ENCODE results near the gene GLRX5. TPM values are rescaled to one million over a fixed set of nuclear protein-coding genes. Genes with fewer than 3 reads are reported as not detected.
"Not testable (repeated sequence)": the region's sequence is repeated elsewhere in the genome, so short reads cannot be mapped to it uniquely, and the experiment has no call there.

GLRX5 gene
- total RNA-seq, 1 donor from 2014 or later: 99.9 TPM

GRCh38 chr14:95575840-95576473 lies 41.1 kb downstream of the GLRX5 start:
- Histone ChIP-seq H3K9ac (no peak overlapping the region), H4K20me1 (ENCODE audit: low read depth) (no peaks in the 10 kb centered on the region), H3K27me3 (no peaks in the 10 kb centered on the region), H2AFZ (replicated peaks) (peak overlapping the region; percentile 17), H3K4me2 (peak overlapping the region; percentile 34), H3K79me2 (ENCODE audit: low read depth) (no peaks in the 10 kb centered on the region), H3F3A (ENCODE audit: low read depth) (peaks cover 13% of the 10 kb centered on the region), H3K4me3 (no peak overlapping the region), H3K4me1 (peaks cover 12% of the 10 kb centered on the region), H3K36me3 (no peaks in the 10 kb centered on the region), H3K9me3 (ENCODE audit: low read depth) (no peaks in the 10 kb centered on the region), H3K27ac (peak overlapping the region; percentile 61)
- H3K36me3 Mint-ChIP-seq: no peaks in the 10 kb centered on the region
- peak; percentile 20 for DNase-seq (ENCODE audit: low spot score)
- H3K4me1 Mint-ChIP-seq: peaks cover 17% of the 10 kb centered on the region
- peak overlapping the region; percentile 92 for H3K27ac Mint-ChIP-seq
- H3K4me3 Mint-ChIP-seq: no peak overlapping the region
- H3K9me3 Mint-ChIP-seq: no peaks in the 10 kb centered on the region
- TF ChIP-seq EZH2phosphoT487 (IDR thresholded peaks at IDR 0.05): no peak
- TF ChIP-seq CTCF (IDR thresholded peaks at IDR 0.05): no peak
- peaks cover 2% of the 10 kb centered on the region for H3K27me3 Mint-ChIP-seq (ENCODE audit: insufficient read depth, low read depth)

DNA sequence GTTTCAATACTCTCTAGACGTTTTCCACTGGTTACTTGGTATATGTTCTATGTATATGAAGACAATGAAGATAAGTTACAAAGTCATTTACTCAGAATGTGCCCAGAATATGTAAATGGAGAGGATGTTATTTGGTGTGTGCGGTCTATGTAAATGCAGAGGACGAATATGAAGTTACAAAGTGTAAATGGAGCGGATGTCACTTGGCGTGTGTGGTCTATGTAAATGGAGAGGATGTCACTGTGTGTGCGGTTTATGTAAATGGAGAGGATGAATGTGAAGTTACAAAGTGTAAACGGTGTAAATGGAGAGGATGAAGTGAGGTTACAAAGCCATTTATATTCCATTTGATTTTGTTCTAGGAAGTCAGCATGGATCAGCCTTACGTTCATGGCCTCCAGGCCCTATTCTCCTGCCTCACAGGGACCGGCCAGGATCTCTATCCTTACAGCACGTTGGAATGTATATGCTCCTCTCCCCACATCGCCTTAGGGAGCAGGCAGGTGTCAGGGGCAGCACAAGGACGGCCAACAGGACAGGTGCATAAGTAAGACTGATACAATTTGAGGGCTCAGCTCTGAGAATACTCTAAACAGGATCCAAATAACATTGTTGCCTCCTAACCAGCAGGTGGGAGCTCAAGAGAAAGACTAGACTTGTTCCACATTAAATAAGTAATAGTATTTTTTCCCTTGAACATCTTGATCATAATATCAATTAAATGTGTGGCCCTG lies 42.4 kb downstream of the GLRX5 start:
- Mint-ChIP-seq H3K36me3 (no peaks in the 10 kb centered on the region), H3K9me3 (no peaks in the 10 kb centered on the region), H3K4me1 (peaks cover 17% of the 10 kb centered on the region), H3K4me3 (no peak overlapping the region), H3K27ac (no peak overlapping the region), H3K27me3 (ENCODE audit: insufficient read depth, low read depth) (peaks cover 2% of the 10 kb centered on the region)
- DNase-seq (ENCODE audit: low spot score): no peak
- no peaks in the 10 kb centered on the region for H3K79me2 ChIP-seq (ENCODE audit: low read depth)
- H2AFZ ChIP-seq (replicated peaks): no peak overlapping the region
- no peak for TF ChIP-seq CTCF (IDR thresholded peaks at IDR 0.05)
- no peak for TF ChIP-seq EZH2phosphoT487 (IDR thresholded peaks at IDR 0.05)
- no peak for TF ChIP-seq EZH2 (IDR thresholded peaks at IDR 0.05)
- H3K9ac ChIP-seq: no peak overlapping the region
- H3K27ac ChIP-seq: no peak overlapping the region
- H3K4me2 ChIP-seq: no peak overlapping the region
- no peak overlapping the region for H3K4me3 ChIP-seq
- H3F3A ChIP-seq (ENCODE audit: low read depth): peaks cover 13% of the 10 kb centered on the region
- peaks cover 12% of the 10 kb centered on the region for H3K4me1 ChIP-seq
- H3K36me3 ChIP-seq: no peaks in the 10 kb centered on the region
- no peaks in the 10 kb centered on the region for H4K20me1 ChIP-seq (ENCODE audit: low read depth)
- no peaks in the 10 kb centered on the region for H3K9me3 ChIP-seq (ENCODE audit: low read depth)
- H3K27me3 ChIP-seq: no peaks in the 10 kb centered on the region

DNA sequence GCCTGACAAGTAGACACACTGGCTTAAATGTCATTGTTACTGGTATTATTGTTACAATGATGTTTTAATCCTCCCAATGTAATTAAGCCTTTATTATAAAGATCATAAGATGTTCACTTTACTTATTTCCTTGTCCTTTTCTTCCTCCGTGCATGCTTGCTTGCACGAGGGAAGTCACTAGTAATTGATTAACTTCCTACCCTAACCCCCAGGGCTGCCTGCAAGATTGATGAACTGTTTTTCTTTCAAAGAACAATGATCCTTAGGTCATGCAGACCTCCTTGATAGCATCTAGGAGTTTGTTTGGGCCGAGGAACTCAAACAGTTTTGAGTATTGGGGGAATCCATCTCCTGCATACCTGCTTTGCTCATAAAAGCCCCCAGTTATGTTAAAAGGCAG lies 43.0 kb downstream of the GLRX5 start:
- no peak overlapping the region for H3K4me3 ChIP-seq
- Mint-ChIP-seq H3K27ac (no peak overlapping the region), H3K36me3 (no peaks in the 10 kb centered on the region), H3K4me1 (peaks cover 17% of the 10 kb centered on the region), H3K9me3 (peaks cover 3% of the 10 kb centered on the region), H3K4me3 (no peak overlapping the region), H3K27me3 (ENCODE audit: insufficient read depth, low read depth) (peaks cover 4% of the 10 kb centered on the region)
- no peak for DNase-seq (ENCODE audit: low spot score)
- H3F3A ChIP-seq (ENCODE audit: low read depth): peaks cover 13% of the 10 kb centered on the region
- H3K36me3 ChIP-seq: no peaks in the 10 kb centered on the region
- H3K27me3 ChIP-seq: no peaks in the 10 kb centered on the region
- H2AFZ ChIP-seq (replicated peaks): no peak overlapping the region
- no peaks in the 10 kb centered on the region for H3K79me2 ChIP-seq (ENCODE audit: low read depth)
- H3K4me1 ChIP-seq: peaks cover 12% of the 10 kb centered on the region
- no peak overlapping the region for H3K4me2 ChIP-seq
- no peak overlapping the region for H3K9ac ChIP-seq
- no peaks in the 10 kb centered on the region for H4K20me1 ChIP-seq (ENCODE audit: low read depth)
- no peaks in the 10 kb centered on the region for H3K9me3 ChIP-seq (ENCODE audit: low read depth)
- TF ChIP-seq CTCF (IDR thresholded peaks at IDR 0.05) (no peak), EZH2phosphoT487 (IDR thresholded peaks at IDR 0.05) (no peak), EZH2 (IDR thresholded peaks at IDR 0.05) (no peak)
- H3K27ac ChIP-seq: no peak overlapping the region

GRCh38 chr14:95583836-95584617 lies 49.2 kb downstream of the GLRX5 start:
- H3K4me1 Mint-ChIP-seq; H3K27ac ChIP-seq; H3F3A ChIP-seq (ENCODE audit: low read depth); DNase-seq (ENCODE audit: low spot score); H3K27me3 Mint-ChIP-seq (ENCODE audit: insufficient read depth, low read depth); H3K9me3 ChIP-seq (ENCODE audit: low read depth); H3K27me3 ChIP-seq; H3K79me2 ChIP-seq (ENCODE audit: low read depth); H3K4me3 Mint-ChIP-seq; H3K9ac ChIP-seq; H3K4me2 ChIP-seq; H4K20me1 ChIP-seq (ENCODE audit: low read depth); H3K4me1 ChIP-seq; H3K4me3 ChIP-seq; H2AFZ ChIP-seq (replicated peaks); H3K36me3 Mint-ChIP-seq; H3K36me3 ChIP-seq; H3K27ac Mint-ChIP-seq: not testable (repeated sequence)
- peaks cover 21% of the 10 kb centered on the region for H3K9me3 Mint-ChIP-seq

Measured in neural progenitor cell (in vitro differentiated cells).